Peyer's patch (tissue), 4 donors: ENCODE results near the gene SACM1L.

Experiments
- CTCF ChIP-seq, 6 experiments: fragments of 450-650 bp in 4 of 6; fragments of 200-600 bp in 2 of 6; sonication (generic) in 1 of 6; IDR thresholded peaks; one replicate each; pipeline ENCODE4 v1.5.1; 2017 to 2019; ENCODE audit warnings: antibody characterized with exemption in 6 of 6, mild to moderate bottlenecking in 3 of 6, moderate library complexity in 1 of 6
- POLR2A ChIP-seq, 2 donors: fragments of 450-650 bp; IDR thresholded peaks; one replicate each; pipeline ENCODE4 v1.5.1; 2017; ENCODE audit warnings: antibody characterized with exemption in 2 of 2, mild to moderate bottlenecking in 2 of 2, moderate library complexity in 2 of 2

GRCh38 chr3:45773072-45773471 is 83.9 kb downstream of the SACM1L start:
- TF ChIP-seq CTCF (IDR thresholded peaks at IDR 0.05) = no peak
- TF ChIP-seq POLR2A (IDR thresholded peaks at IDR 0.05) = no peak
